Vagina (tissue), 2 donors: ENCODE results near the gene SMPD3.

ENCODE experiments used
- POLR2A ChIP-seq, 2 donors: fragments of 450-650 bp; IDR thresholded peaks; one replicate each; pipeline ENCODE4 v1.6.1; 2017; ENCODE audit warnings: antibody characterized with exemption in 2 of 2, mild to moderate bottlenecking in 2 of 2, moderate library complexity in 2 of 2
- TF ChIP-seq, protein P1 (sequence below), 3 experiments: fragments of 450-650 bp in 2 of 3; fragments of 200-600 bp in 1 of 3; sonication (generic) in 1 of 3; IDR thresholded peaks; one replicate each; pipeline ENCODE4 v1.5.1; 2017 to 2019; ENCODE audit warnings: antibody characterized with exemption in 3 of 3, mild to moderate bottlenecking in 2 of 3, moderate library complexity in 2 of 3

DNA sequence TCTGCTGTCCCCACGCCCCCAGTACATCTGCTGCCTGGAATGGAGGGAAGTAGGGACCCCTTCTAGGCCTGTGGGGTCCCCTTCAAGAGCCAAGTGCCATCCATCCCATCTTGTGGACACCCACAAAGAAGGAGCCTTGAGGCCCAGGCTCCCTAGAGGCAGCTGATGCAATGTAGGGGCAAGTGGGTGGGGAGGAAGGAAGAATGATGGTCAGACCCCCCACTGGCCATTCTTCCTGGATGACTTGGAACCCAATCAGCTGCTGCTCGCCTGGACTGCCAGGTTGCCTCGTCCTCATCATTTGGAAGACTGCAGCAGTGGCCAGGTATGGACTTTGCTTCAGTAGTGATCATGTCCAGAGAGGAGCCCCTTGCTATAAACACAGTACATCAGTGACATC, 48.9 kb downstream of the SMPD3 start:
- TF ChIP-seq POLR2A (IDR thresholded peaks at IDR 0.05): no peak
- TF ChIP-seq, protein P1, sequence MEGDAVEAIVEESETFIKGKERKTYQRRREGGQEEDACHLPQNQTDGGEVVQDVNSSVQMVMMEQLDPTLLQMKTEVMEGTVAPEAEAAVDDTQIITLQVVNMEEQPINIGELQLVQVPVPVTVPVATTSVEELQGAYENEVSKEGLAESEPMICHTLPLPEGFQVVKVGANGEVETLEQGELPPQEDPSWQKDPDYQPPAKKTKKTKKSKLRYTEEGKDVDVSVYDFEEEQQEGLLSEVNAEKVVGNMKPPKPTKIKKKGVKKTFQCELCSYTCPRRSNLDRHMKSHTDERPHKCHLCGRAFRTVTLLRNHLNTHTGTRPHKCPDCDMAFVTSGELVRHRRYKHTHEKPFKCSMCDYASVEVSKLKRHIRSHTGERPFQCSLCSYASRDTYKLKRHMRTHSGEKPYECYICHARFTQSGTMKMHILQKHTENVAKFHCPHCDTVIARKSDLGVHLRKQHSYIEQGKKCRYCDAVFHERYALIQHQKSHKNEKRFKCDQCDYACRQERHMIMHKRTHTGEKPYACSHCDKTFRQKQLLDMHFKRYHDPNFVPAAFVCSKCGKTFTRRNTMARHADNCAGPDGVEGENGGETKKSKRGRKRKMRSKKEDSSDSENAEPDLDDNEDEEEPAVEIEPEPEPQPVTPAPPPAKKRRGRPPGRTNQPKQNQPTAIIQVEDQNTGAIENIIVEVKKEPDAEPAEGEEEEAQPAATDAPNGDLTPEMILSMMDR (IDR thresholded peaks at IDR 0.05): no peak
